ENCODE results near the gene ATG2B.
A peak's percentile ranks its signal among the peaks of the same experiment; 100 is the strongest.
"Not testable (repeated sequence)": the region's sequence is repeated elsewhere in the genome, so short reads cannot be mapped to it uniquely, and the experiment has no call there.

ATG2B gene

DNA sequence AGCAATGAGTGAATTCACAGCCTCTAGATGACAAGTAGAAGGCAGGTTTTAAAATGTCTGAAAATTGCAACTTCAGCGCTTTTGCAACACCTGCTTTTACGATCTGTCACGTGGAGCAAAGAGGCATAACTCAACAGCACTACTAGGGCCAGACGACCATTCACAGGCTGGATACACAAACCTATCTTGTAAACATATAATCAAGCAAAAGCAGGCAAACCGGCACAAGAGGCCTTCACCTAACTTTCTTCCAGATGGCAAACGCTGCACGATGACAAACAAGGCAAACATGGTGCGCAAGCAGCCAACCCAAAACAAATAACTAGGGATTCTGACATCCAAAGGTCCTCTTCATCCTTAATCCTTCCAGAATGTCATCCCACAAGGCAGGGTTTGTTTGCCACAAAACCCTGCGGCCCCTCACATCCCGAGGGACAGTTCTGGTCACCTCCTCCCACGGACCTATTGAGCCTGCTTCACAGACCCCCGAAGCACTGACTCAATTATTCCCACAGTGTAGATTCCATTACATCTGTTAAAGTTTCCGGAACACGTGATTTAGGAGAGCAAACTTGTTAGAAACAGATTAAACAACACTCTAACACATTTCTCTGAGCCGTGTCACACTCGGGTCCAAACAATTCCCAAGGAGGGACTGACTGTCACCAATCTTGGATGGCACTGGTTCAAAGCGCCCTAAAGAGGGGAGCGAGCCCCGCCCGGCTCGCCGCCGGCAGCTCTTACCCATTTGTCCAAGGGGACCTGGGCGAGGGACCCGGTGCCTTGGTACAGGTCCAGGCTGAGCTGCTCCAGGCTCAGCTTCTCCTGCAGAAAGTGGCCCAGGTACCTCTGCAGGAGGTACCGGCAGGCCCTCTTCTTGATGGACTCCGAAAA lies 823 bp downstream of the ATG2B start:
- intact Hi-C loops (cut with micrococcal nuclease) = loop anchor here (2.0 to 10.0 kb wide), 4 partner anchors 62 to 848 kb away; partner anchors contain the start of genes PAPOLA, SYNE3 and VRK1
- Mint-ChIP-seq H3K27ac (peak overlapping the region; percentile 89), H3K36me3 (ENCODE audit: low read depth) (peaks cover 8% of the 10 kb centered on the region), H3K27me3 (no peaks in the 10 kb centered on the region), H3K4me3 (peak overlapping the region; percentile 87), H3K4me1 (ENCODE audit: low read depth) (peaks cover 49% of the 10 kb centered on the region), H3K9me3 (no peaks in the 10 kb centered on the region)

DNA sequence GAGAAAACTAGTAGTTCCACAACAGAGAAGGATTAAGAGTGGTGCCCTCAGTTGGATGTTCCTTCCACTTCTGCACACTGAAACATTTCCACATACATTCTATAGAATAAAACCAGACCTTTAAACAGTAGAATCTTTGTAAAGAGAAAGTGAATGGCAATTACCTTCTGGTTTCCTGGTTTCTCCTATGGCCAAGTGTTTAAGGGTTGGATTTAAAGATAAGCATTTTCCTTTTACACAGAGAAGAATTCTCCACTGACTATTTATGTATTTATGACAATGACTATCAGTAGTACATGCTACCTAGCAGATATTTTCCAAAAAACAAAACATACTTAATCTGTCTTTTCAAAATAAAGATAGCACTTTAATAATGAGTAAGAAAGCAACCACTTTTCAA lies 3.2 kb downstream of the ATG2B start:
- peaks cover 8% of the 10 kb centered on the region for H3K36me3 Mint-ChIP-seq (ENCODE audit: low read depth)
- peaks cover 40% of the 10 kb centered on the region for H3K4me1 Mint-ChIP-seq (ENCODE audit: low read depth)
- no peaks in the 10 kb centered on the region for H3K9me3 Mint-ChIP-seq
- no peak overlapping the region for H3K4me3 Mint-ChIP-seq
- intact Hi-C loops (cut with micrococcal nuclease) = loop anchor here (10.0 kb wide), 2 partner anchors 435 to 845 kb away; partner anchors contain the start of genes SYNE3 and VRK1
- no peaks in the 10 kb centered on the region for H3K27me3 Mint-ChIP-seq
- no peak overlapping the region for H3K27ac Mint-ChIP-seq

DNA sequence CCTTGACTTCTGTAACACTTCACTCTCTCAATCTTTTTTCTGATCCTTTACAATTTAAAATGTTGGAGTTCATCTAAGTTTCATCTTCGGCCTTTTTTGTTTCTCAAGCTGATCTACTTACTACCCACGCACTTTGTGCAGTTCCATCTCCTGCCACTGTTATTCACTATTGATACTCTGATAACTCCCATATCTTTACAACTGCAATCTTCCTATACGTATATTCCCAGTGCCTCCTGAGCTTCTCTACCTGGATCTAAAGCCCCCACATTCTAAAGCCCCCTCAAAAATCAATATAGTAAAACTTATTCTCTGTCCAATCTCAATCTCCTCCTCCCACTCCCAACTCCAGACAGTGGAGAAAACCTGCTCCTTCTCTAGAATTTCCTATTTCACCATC lies 5.9 kb downstream of the ATG2B start:
- no peaks in the 10 kb centered on the region for H3K27me3 Mint-ChIP-seq
- H3K4me1 Mint-ChIP-seq (ENCODE audit: low read depth) = peaks cover 26% of the 10 kb centered on the region
- no peaks in the 10 kb centered on the region for H3K9me3 Mint-ChIP-seq
- intact Hi-C loops (cut with micrococcal nuclease) = no loop called here
- H3K36me3 Mint-ChIP-seq (ENCODE audit: low read depth) = no peaks in the 10 kb centered on the region
- H3K4me3 Mint-ChIP-seq = no peak overlapping the region
- no peak overlapping the region for H3K27ac Mint-ChIP-seq

DNA sequence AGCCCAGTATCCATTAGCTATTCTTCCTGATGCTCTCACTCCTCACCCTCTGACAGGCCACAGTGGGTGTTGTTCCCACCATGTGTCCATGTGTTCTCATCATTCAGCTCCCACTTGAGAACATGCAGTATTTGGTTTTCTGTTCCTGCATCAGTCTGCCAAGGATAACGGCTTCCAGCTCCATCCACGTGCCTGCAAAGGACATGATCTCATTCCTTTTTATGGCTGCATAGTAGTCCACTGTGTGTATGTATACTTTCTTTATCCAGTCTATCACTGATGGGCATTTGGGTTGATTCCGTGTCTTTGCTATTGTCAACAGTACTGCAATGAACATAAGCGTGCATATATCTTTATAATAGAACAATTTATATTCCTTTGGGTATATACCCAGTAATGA lies 8.9 kb downstream of the ATG2B start:
- Mint-ChIP-seq H3K9me3 (no peaks in the 10 kb centered on the region), H3K27me3 (no peaks in the 10 kb centered on the region), H3K27ac (no peak overlapping the region), H3K4me1 (ENCODE audit: low read depth) (peaks cover 9% of the 10 kb centered on the region), H3K4me3 (no peak overlapping the region), H3K36me3 (ENCODE audit: low read depth) (no peaks in the 10 kb centered on the region)
- intact Hi-C loops (cut with micrococcal nuclease) = no loop called here

DNA sequence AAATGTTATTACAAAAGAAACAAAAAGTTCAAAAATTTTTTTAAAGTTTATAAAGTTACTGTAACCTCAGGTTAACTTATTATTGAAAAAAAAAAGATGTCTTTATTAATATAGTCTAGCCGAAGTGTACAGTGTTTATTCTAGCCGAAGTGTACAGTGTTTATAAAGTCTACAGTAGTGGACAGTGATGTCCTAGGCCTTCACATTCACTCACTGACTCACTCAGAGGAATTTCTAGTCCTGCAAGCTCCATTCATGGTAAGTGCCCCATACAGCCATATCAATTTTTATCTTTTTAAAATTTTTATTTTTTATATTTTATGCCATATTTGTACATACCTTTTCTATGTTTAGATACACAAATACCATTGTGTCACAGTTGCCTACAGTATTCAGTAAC lies 10.4 kb downstream of the ATG2B start:
- no peak overlapping the region for H3K4me3 Mint-ChIP-seq
- no peaks in the 10 kb centered on the region for H3K9me3 Mint-ChIP-seq
- no peaks in the 10 kb centered on the region for H3K27me3 Mint-ChIP-seq
- H3K4me1 Mint-ChIP-seq (ENCODE audit: low read depth) = peaks cover 9% of the 10 kb centered on the region
- intact Hi-C loops (cut with micrococcal nuclease) = no loop called here
- no peak overlapping the region for H3K27ac Mint-ChIP-seq
- no peaks in the 10 kb centered on the region for H3K36me3 Mint-ChIP-seq (ENCODE audit: low read depth)

DNA sequence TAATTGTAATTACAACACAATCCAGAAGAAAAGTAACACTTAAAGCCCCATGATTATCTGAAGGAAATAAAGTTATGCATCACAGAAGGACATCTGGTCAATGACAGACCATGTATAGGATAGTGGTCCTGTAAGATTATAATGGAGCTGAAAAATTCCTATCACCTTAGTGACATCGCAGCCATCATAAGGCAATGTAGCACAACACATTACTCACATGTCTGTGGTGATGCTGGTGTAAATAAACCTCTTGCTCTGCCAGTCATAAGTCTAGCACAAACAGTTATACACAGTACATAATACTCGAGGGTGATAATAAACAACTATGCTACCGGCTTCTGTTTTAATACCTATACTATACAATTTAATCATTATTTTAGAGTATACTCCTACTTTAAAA lies 11.2 kb downstream of the ATG2B start:
- intact Hi-C loops (cut with micrococcal nuclease) = no loop called here
- Mint-ChIP-seq H3K4me1 (ENCODE audit: low read depth) (peaks cover 9% of the 10 kb centered on the region), H3K4me3 (no peak overlapping the region), H3K27ac (no peak overlapping the region), H3K36me3 (ENCODE audit: low read depth) (no peaks in the 10 kb centered on the region), H3K9me3 (no peaks in the 10 kb centered on the region), H3K27me3 (no peaks in the 10 kb centered on the region)

DNA sequence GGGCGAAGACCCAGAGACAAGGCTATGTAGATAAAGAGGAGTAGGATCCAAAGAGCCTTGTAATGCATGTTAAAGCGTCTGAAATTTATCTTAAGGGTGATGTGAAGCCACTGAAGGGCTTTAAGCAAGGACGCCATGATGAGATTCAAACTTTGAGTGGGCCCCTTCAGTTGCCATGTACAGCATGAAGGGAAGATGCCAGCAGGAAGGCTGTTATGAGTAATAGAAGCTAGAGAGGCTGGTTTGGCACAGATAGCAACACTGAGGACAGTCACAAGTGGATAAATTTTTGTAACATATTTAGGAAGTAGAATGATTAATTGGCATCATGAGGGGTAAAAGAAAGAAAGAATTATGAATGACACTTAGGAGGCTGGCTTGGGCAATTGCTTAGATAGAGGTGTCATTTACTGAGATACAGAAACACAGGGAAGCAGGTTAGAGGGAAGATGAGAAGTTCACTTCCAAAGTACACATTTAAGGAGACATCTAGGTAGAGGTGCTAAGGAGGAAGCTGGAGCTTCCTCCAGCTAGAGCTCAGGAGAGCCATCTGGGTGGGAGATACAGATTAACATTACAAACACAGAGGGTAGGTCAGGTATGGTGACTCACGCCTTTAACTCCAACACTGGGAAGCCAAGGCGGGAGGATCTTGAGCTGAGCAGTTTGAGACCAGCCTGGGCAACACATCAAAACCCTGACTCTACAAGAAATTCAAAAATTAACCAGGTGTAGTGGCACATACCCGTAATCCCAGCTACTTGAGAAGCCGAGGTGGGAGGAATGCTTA lies 13.7 kb downstream of the ATG2B start:
- Mint-ChIP-seq H3K4me1 (ENCODE audit: low read depth) (peaks cover 9% of the 10 kb centered on the region), H3K4me3 (no peak overlapping the region), H3K9me3 (no peaks in the 10 kb centered on the region), H3K36me3 (ENCODE audit: low read depth) (no peaks in the 10 kb centered on the region), H3K27me3 (no peaks in the 10 kb centered on the region), H3K27ac (no peak overlapping the region)
- intact Hi-C loops (cut with micrococcal nuclease) = no loop called here

DNA sequence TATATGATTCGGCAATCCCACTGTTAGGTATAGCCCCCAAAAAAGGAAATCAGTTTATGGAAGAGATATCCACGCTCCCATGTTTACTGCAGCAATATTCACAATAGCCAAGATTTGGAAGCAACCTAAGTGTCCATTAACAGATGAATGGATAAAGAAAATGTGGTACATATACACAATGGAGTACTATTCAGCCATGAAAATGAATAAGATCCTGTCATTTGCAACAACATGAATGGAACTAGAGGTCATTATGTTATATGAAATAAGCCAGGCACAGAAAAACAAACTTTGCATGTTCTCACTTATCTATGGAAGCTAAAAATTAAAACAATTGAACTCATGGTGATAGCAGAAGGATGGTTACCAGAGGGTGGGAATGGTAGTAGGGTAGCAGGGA lies 15.2 kb downstream of the ATG2B start:
- intact Hi-C loops (cut with micrococcal nuclease); H3K27me3 Mint-ChIP-seq; H3K36me3 Mint-ChIP-seq (ENCODE audit: low read depth); H3K4me1 Mint-ChIP-seq (ENCODE audit: low read depth); H3K4me3 Mint-ChIP-seq; H3K27ac Mint-ChIP-seq; H3K9me3 Mint-ChIP-seq: not testable (repeated sequence)

DNA sequence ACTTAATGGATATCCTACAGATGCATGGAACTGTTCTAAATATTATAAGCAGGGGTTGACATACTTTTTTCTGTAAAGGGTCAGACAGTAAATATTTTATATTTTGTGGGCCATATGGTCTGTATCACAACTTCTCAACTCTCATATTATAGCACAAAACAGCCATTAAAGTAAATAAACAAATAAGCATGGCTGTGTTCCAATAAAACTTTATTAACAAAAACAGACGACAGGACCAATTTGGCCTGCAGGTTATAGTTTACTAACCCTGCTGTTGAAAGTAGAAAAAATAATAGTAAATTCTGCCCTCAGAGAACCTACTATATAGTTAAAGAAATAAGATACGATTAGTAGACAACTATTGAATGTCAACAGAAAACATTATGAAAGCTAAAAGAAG lies 17.5 kb downstream of the ATG2B start:
- Mint-ChIP-seq H3K9me3 (no peaks in the 10 kb centered on the region), H3K4me3 (no peak overlapping the region), H3K27me3 (no peaks in the 10 kb centered on the region), H3K27ac (no peak overlapping the region), H3K36me3 (ENCODE audit: low read depth) (peaks cover 10% of the 10 kb centered on the region), H3K4me1 (ENCODE audit: low read depth) (peaks cover 9% of the 10 kb centered on the region)
- intact Hi-C loops (cut with micrococcal nuclease) = no loop called here

DNA sequence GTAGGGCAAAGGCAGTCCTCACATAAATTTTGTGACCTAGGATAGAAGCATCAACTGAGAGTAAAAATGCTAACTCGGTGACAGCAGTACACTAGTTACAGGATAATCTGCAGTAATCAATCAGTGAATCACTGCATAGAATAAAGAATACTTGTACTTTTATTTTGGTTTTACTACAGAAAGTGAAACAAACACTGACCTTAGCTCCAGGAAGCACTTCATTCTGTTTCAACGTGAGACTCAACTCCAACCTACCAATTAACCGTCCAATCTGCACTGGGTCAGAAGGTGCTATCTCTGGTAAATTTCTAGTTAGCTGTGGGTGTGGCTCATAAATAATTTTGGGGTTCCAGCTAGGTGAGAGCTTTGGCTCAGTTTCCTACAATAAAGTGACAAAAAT lies 21.8 kb downstream of the ATG2B start:
- Mint-ChIP-seq H3K27me3 (no peaks in the 10 kb centered on the region), H3K4me3 (no peak overlapping the region), H3K27ac (no peak overlapping the region), H3K9me3 (no peaks in the 10 kb centered on the region), H3K36me3 (ENCODE audit: low read depth) (peaks cover 30% of the 10 kb centered on the region), H3K4me1 (ENCODE audit: low read depth) (no peaks in the 10 kb centered on the region)
- intact Hi-C loops (cut with micrococcal nuclease) = no loop called here

DNA sequence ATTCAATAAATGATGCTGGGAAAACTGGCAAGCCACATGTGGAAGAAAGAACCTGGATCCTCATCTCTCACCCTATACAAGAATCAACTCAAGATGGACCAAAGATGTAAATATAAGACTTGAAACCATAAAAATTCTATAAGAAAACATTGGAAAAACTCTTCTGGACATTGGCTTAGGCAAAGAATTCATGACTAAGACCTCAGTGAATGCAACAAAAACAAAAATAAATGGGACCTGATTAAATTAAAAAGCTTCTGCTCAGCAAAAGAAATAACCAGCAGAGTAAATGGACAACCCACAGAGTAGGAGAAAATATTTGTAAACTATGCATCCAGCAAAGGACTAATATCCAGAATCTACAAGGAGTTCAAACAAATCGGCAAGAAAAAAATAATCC lies 24.6 kb downstream of the ATG2B start:
- intact Hi-C loops (cut with micrococcal nuclease) = no loop called here
- no peaks in the 10 kb centered on the region for H3K4me1 Mint-ChIP-seq (ENCODE audit: low read depth)
- H3K36me3 Mint-ChIP-seq (ENCODE audit: low read depth) = peaks cover 30% of the 10 kb centered on the region
- H3K27me3 Mint-ChIP-seq = no peaks in the 10 kb centered on the region
- H3K27ac Mint-ChIP-seq = no peak overlapping the region
- no peaks in the 10 kb centered on the region for H3K9me3 Mint-ChIP-seq
- H3K4me3 Mint-ChIP-seq = no peak overlapping the region

DNA sequence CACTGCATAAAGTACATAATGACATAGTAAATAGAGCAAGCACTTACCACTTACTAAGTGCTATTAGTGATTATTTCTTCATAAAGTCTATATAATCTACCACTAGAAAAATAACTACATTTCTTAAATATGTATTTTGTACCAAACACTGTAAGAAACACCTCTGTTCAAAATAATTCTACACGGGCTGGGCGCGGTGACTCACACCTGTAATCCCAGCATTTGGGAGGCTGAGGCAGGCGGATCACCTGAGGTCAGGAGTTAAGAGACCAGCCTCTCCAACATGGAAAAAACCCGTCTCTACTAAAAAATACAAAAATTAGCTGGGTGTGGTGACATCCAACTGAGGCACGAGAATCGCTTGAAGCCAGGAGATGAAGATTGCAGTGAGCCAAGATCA lies 38.9 kb downstream of the ATG2B start:
- no peak overlapping the region for H3K27ac Mint-ChIP-seq
- no peaks in the 10 kb centered on the region for H3K27me3 Mint-ChIP-seq
- intact Hi-C loops (cut with micrococcal nuclease) = no loop called here
- no peak overlapping the region for H3K4me3 Mint-ChIP-seq
- no peaks in the 10 kb centered on the region for H3K9me3 Mint-ChIP-seq
- H3K36me3 Mint-ChIP-seq (ENCODE audit: low read depth) = peaks cover 55% of the 10 kb centered on the region
- H3K4me1 Mint-ChIP-seq (ENCODE audit: low read depth) = no peaks in the 10 kb centered on the region

DNA sequence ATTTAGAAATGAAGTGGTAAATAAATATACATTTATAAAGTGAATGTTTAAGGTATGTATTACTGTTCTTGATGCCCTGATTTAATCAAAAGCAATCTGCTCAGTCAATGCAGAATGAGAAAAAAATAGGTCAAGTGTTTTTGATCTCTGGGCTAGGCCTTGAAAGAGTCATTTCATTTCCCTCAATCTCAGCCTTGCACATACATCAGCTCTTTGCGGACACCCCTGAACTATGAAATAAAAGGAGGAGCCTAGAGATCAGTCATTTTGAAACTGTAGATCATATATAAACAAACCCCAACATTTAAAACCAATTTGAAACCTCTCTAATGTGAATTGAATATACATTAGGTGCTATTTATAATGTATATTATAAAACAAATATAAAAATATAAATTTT lies 42.5 kb downstream of the ATG2B start:
- H3K4me3 Mint-ChIP-seq = no peak overlapping the region
- no peaks in the 10 kb centered on the region for H3K9me3 Mint-ChIP-seq
- H3K27me3 Mint-ChIP-seq = no peaks in the 10 kb centered on the region
- H3K36me3 Mint-ChIP-seq (ENCODE audit: low read depth) = peaks cover 73% of the 10 kb centered on the region
- no peak overlapping the region for H3K27ac Mint-ChIP-seq
- intact Hi-C loops (cut with micrococcal nuclease) = no loop called here
- no peaks in the 10 kb centered on the region for H3K4me1 Mint-ChIP-seq (ENCODE audit: low read depth)

DNA sequence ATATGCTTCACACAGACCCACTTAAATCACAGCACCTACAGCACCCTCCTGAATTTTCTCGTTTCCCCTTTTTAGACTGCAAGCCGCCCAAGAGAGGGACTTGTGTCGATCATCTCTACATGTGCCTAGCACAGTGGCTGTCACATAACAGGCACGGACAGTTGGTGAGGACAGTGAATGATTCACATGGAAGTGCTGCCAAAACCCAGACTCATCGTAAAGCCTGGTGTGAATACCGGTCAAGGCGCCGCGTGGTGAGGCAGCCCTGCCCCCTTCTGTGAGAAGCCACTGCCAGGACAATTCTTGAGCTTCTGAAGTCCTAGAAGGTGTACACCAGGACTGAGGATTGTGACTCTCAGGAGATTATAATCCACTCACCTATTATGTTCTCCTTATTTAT lies 44.3 kb downstream of the ATG2B start:
- Mint-ChIP-seq H3K9me3 (no peaks in the 10 kb centered on the region), H3K4me1 (ENCODE audit: low read depth) (no peaks in the 10 kb centered on the region), H3K27ac (no peak overlapping the region), H3K4me3 (no peak overlapping the region), H3K36me3 (ENCODE audit: low read depth) (peaks cover 78% of the 10 kb centered on the region), H3K27me3 (no peaks in the 10 kb centered on the region)
- intact Hi-C loops (cut with micrococcal nuclease) = loop anchor here (10.0 kb wide), 1 partner anchor 216 kb away; no protein-coding TSS in a partner anchor

Data from dendritic cell treated with granulocyte-macrophage colony-stimulating factor and Interleukin-4, amounts not matched to agents 40 ng/mL and 50 ng/mL, for 4 days (primary cell).